Nephron (organoid): ENCODE data around the gene FAM50A.

Experiments used
- H3K27ac Mint-ChIP-seq, 3 experiments: 2 replicates each; pipeline ENCODE4 v1.8.0; 2020; ENCODE audit warnings: mixed read lengths in 3 of 3, mild to moderate bottlenecking in 2 of 3, moderate library complexity in 1 of 3
- H3K27me3 Mint-ChIP-seq: 2 replicates; pipeline ENCODE4 v1.8.0; 2021; ENCODE audit warnings: low read depth, mild to moderate bottlenecking, moderate library complexity, mixed read lengths
- H3K36me3 Mint-ChIP-seq: 2 replicates; pipeline ENCODE4 v1.8.0; 2020; ENCODE audit warnings: low read depth, mixed read lengths
- H3K4me1 Mint-ChIP-seq: 2 replicates; pipeline ENCODE4 v1.8.0; 2020; ENCODE audit warnings: mixed read lengths
- H3K4me3 Mint-ChIP-seq, 3 experiments: 2 replicates each; pipeline ENCODE4 v1.8.0; 2020; ENCODE audit warnings: mild to moderate bottlenecking in 3 of 3, mixed read lengths in 3 of 3, moderate library complexity in 2 of 3
- H3K9me3 Mint-ChIP-seq: 2 replicates; pipeline ENCODE4 v1.8.0; 2020; ENCODE audit warnings: mixed read lengths
- CTCF ChIP-seq, 3 experiments: fragments of 200-600 bp; sonication (generic); IDR thresholded peaks; one replicate each; pipeline ENCODE4 v1.5.0; 2021; ENCODE audit warnings: antibody characterized with exemption in 3 of 3; ENCODE audit not compliant: unreplicated experiment in 3 of 3

Gene FAM50A

GRCh38 chrX:154457491-154458115, 13.7 kb downstream of the FAM50A start:
- Mint-ChIP-seq H3K27me3 (no peaks in the 10 kb centered on the region), H3K36me3 (peaks cover 26% of the 10 kb centered on the region), H3K9me3 (peaks cover 25% of the 10 kb centered on the region), H3K4me1 (peaks cover 5% of the 10 kb centered on the region), H3K4me3 (peak overlapping the region; percentile 90 to 95 (median 93)), H3K27ac (peak overlapping the region; percentile 94 to 99 (median 95))
- no peak for TF ChIP-seq CTCF (IDR thresholded peaks at IDR 0.05; ENCODE audit: unreplicated experiment in 3 of 3)

GRCh38 chrX:154458116-154458953, 14.4 kb downstream of the FAM50A start, which contains the start of gene PLXNA3:
Gene PLXNA3, plus strand, starts transcription at chrX:154458281. Its CDS starts 1,903 bp downstream, at chrX:154460184.
- no peak for TF ChIP-seq CTCF (IDR thresholded peaks at IDR 0.05; ENCODE audit: unreplicated experiment in 3 of 3)
- Mint-ChIP-seq H3K27me3 (no peaks in the 10 kb centered on the region), H3K9me3 (peaks cover 25% of the 10 kb centered on the region), H3K4me3 (peak within 1 kb of the TSS; percentile 90 to 95 (median 93)), H3K4me1 (peaks cover 5% of the 10 kb centered on the region), H3K36me3 (peaks cover 25% of the 10 kb centered on the region), H3K27ac (peak within 1 kb of the TSS; percentile 94 to 99 (median 95))

- Mint-ChIP-seq H3K27ac (peak overlapping the region; percentile 56 to 84 (median 81)), H3K4me1 (peaks cover 5% of the 10 kb centered on the region), H3K36me3 (peaks cover 23% of the 10 kb centered on the region), H3K4me3 (peak overlapping the region; percentile 86 to 95 (median 91)), H3K27me3 (no peaks in the 10 kb centered on the region), H3K9me3 (peaks cover 24% of the 10 kb centered on the region)
- no peak for TF ChIP-seq CTCF (IDR thresholded peaks at IDR 0.05; ENCODE audit: unreplicated experiment in 3 of 3)
Measured at GRCh38 chrX:154458954-154459778, 15.2 kb downstream of the FAM50A start.

GRCh38 chrX:154459832-154460231, 15.9 kb downstream of the FAM50A start:
- peak overlapping the region in 1 of 3 experiments; percentile 54 for H3K27ac Mint-ChIP-seq
- H3K4me3 Mint-ChIP-seq, result peak overlapping the region; percentile 86 to 95 (median 91)
- no peak for TF ChIP-seq CTCF (IDR thresholded peaks at IDR 0.05; ENCODE audit: unreplicated experiment in 3 of 3)
- peaks cover 17% of the 10 kb centered on the region for H3K36me3 Mint-ChIP-seq
- peaks cover 17% of the 10 kb centered on the region for H3K9me3 Mint-ChIP-seq
- H3K27me3 Mint-ChIP-seq, result no peaks in the 10 kb centered on the region
- H3K4me1 Mint-ChIP-seq, result peaks cover 5% of the 10 kb centered on the region

GRCh38 chrX:154460326-154460725, 16.4 kb downstream of the FAM50A start:
- H3K27ac Mint-ChIP-seq, result peak overlapping the region in 1 of 3 experiments; percentile 54
- peak overlapping the region; percentile 86 to 95 (median 91) for H3K4me3 Mint-ChIP-seq
- H3K27me3 Mint-ChIP-seq, result no peaks in the 10 kb centered on the region
- H3K4me1 Mint-ChIP-seq, result peaks cover 5% of the 10 kb centered on the region
- H3K36me3 Mint-ChIP-seq, result peaks cover 20% of the 10 kb centered on the region
- TF ChIP-seq CTCF (IDR thresholded peaks at IDR 0.05; ENCODE audit: unreplicated experiment in 3 of 3), result no peak
- H3K9me3 Mint-ChIP-seq, result peaks cover 17% of the 10 kb centered on the region
